ENCODE measurements around the gene PTPRD. TPM values are rescaled to one million over a fixed set of nuclear protein-coding genes. Genes with fewer than 3 reads are reported as not detected.

Gene PTPRD
- total RNA-seq, 1 donor: 26.3 TPM

DNA sequence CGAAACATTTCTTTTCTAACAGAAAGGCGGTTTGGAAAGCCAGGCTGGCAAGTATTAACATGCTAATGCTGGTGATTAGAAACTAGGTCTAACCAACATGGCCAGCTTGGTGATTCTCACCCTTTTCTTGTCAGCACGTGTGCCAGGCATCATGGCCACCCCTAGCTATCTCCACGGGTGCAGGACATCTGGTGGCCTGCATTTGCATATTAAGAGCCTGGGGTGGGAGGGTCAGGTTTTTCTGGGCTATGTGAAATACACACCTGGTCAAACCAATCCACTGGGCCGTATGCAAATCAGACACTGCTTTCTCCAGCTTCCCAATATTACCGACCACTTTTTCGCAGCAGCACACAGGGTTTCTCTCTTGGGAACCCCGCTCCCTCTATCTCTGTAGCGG, 612.1 kb downstream of the PTPRD start:
- no peak for DNase-seq (ENCODE audit: low read depth)
- no peak for TF ChIP-seq CTCF (IDR thresholded peaks at IDR 0.05; ENCODE audit: insufficient read depth, low read depth, low read length)
- no peak overlapping the region for H3K4me3 ChIP-seq (ENCODE audit: low read depth, low read length)

GRCh38 chr9:9998491-9999287, 614.1 kb downstream of the PTPRD start:
- no peak overlapping the region for H3K4me3 ChIP-seq (ENCODE audit: low read depth, low read length)
- TF ChIP-seq CTCF (IDR thresholded peaks at IDR 0.05; ENCODE audit: insufficient read depth, low read depth, low read length): no peak
- no peak for DNase-seq (ENCODE audit: low read depth)

- DNase-seq (ENCODE audit: low read depth): no peak
- H3K4me3 ChIP-seq (ENCODE audit: low read depth, low read length): no peak overlapping the region
- no peak for TF ChIP-seq CTCF (IDR thresholded peaks at IDR 0.05; ENCODE audit: insufficient read depth, low read depth, low read length)
Measured at GRCh38 chr9:9997585-9997984, 615.2 kb downstream of the PTPRD start.

DNA sequence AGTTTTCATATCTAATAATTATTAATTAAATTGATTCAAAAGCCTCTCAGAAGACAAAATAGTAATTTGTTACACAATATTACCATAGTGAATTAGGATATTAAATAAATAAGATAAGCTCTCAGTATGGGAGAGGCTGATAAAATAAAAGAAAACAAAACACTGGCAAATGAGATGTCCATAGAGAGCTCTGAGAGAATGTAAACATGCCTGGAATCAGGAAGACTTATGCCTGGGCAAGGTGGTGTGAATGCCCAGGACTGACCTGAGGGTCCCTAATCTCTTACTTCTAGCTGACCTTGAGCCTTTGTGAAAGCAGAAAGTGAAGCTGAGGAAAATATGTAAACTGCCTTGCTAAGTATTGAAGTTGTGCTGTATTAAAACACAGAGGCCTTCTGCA, 616.5 kb downstream of the PTPRD start:
- no peak overlapping the region for H3K4me3 ChIP-seq (ENCODE audit: low read depth, low read length)
- TF ChIP-seq CTCF (IDR thresholded peaks at IDR 0.05; ENCODE audit: insufficient read depth, low read depth, low read length): no peak
- no peak for DNase-seq (ENCODE audit: low read depth)

DNA sequence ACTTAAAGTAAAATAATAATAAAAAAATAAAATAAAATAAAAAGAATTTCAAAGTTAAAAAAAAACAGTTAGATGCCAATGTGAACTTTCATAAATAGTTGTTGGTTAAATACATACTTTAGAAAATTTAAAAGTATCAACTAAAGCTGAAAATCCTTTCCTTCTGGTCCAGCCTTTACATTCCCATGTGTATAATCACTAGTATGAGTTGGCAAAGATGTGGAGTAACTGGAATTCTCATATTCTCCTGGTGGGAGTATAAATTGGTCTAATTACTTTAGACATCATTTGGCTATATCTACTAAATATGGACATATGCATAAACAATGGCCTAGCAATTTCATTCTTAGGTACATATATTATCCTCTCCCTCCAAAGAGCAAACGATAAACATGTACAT, 619.9 kb downstream of the PTPRD start:
- no peak for TF ChIP-seq CTCF (IDR thresholded peaks at IDR 0.05; ENCODE audit: insufficient read depth, low read depth, low read length)
- no peak for DNase-seq (ENCODE audit: low read depth)
- H3K4me3 ChIP-seq (ENCODE audit: low read depth, low read length): no peak overlapping the region

DNA sequence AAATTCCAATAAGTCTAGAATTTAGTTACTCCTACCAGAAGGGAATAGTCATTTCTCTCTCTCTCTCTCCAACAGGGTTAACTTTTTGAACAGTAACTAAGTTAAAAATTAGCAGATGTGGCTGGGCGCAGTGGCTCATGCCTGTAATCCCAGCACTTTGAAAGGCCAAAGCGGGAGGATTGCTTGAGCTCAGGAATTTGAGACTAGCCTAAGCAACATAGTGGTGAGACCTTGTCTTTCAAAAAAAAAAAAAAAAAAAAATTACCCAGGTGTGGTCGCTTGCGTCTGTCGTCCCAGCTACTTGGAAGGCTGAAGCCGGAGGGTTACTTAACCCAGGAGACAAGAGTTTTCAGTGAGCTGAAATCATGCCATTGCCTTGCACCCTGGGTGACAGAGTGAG, 639.7 kb downstream of the PTPRD start:
- no peak for DNase-seq (ENCODE audit: low read depth)
- H3K4me3 ChIP-seq (ENCODE audit: low read depth, low read length): no peak overlapping the region
- TF ChIP-seq CTCF (IDR thresholded peaks at IDR 0.05; ENCODE audit: insufficient read depth, low read depth, low read length): no peak

DNA sequence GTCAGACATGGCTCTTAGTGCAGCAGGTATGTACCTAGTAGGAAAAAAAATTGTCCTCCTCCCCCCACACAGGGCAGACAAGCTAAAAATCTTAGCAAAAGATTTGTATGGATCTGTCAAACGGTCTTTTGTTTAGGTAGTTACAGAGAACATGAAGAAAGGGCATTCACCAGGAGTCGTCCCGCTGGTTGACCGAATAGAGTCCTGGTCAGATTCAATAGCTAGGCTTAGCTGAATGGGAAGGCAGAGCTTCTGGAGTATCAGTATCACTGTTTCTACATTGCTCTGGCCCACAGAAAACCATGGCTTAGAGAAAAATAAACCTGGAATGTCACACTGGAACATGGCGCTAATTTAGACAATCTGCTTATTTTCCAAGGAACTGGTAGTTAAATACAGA, 642.3 kb downstream of the PTPRD start:
- DNase-seq (ENCODE audit: low read depth): no peak
- no peak overlapping the region for H3K4me3 ChIP-seq (ENCODE audit: low read depth, low read length)
- no peak for TF ChIP-seq CTCF (IDR thresholded peaks at IDR 0.05; ENCODE audit: insufficient read depth, low read depth, low read length)

Measured in fibroblast of villous mesenchyme (primary cell).